Transverse colon (tissue), 4 donors: Measurements from ENCODE around the gene SEC14L1. TPM values are rescaled to one million over a fixed set of nuclear protein-coding genes. Genes with fewer than 3 reads are reported as not detected.

Experiments
- DNase-seq: peaks from one replicate; pipeline ENCODE4 v3.0.0-alpha.2; 2019
- H3K27ac ChIP-seq, 4 donors: fragments of 200-600 bp; sonication (generic); 2 replicates each; pipeline ENCODE4 v1.5.1; 2016 to 2018; ENCODE audit warnings: inconsistent platforms in 4 of 4
- H3K27me3 ChIP-seq: fragments of 200-600 bp; sonication (generic); 2 replicates; pipeline ENCODE4 v1.5.1; 2017; ENCODE audit warnings: inconsistent platforms
- H3K36me3 ChIP-seq, 4 donors: fragments of 200-600 bp; sonication (generic); 2 replicates each; pipeline ENCODE4 v1.5.1; 2017 to 2019; ENCODE audit warnings: inconsistent platforms in 4 of 4
- H3K4me1 ChIP-seq, 4 donors: fragments of 200-600 bp; sonication (generic); 2 replicates each; pipeline ENCODE4 v1.5.1; 2017 to 2020; ENCODE audit warnings: inconsistent platforms in 4 of 4
- H3K4me3 ChIP-seq, 4 donors: fragments of 200-600 bp; sonication (generic); 1 replicate in 1 of 4; 2 replicates in 3 of 4; pipeline versions ENCODE4 v1.5.1 to v1.6.1; 2017 to 2019; ENCODE audit warnings: inconsistent platforms in 4 of 4
- H3K9me3 ChIP-seq, 2 donors: fragments of 200-600 bp; sonication (generic); 2 replicates each; pipeline ENCODE4 v1.5.1; 2017 to 2019; ENCODE audit warnings: inconsistent platforms in 2 of 2
- CTCF ChIP-seq, 5 experiments: fragments of 200-600 bp in 3 of 5; fragments of 450-650 bp in 2 of 5; sonication (generic) in 3 of 5; IDR thresholded peaks; 1 replicate in 2 of 5; 2 replicates in 3 of 5; pipeline ENCODE4 v1.5.1; 2016 to 2017; ENCODE audit warnings: antibody characterized with exemption in 5 of 5, inconsistent platforms in 3 of 5, mild to moderate bottlenecking in 2 of 5, moderate library complexity in 1 of 5
- EP300 ChIP-seq: sonication (generic); formaldehyde crosslinking; IDR thresholded peaks from one replicate; pipeline ENCODE4 v1.6.1; 2017; ENCODE audit warnings: antibody characterized with exemption, low read depth
- POLR2A ChIP-seq: fragments of 450-650 bp; IDR thresholded peaks from one replicate; pipeline ENCODE4 v1.6.1; 2016; ENCODE audit warnings: antibody characterized with exemption, mild to moderate bottlenecking, moderate library complexity
- POLR2AphosphoS5 ChIP-seq, 3 donors: sonication (generic); formaldehyde crosslinking; IDR thresholded peaks; one replicate each; pipeline ENCODE4 v1.6.1; 2016; ENCODE audit warnings: antibody characterized with exemption in 3 of 3
- WGBS, 2 donors: methylation state at CpG; one replicate each; pipeline ENCODE4 v1.1.5; 2018; ENCODE audit warnings: low coverage in 1 of 2; 5-methylcytosine and 5-hydroxymethylcytosine counted together
- in situ Hi-C, 4 donors: fragments of 200-750 bp; cut with MboI; loops; one replicate each; pipeline versions ENCODE4 v1.15.0 to v1.15.1; 2017; ENCODE audit warnings: low sequenced_read_pairs in 3 of 4, low pct_ligation_motif_present in 1 of 4, low pct_unique_long_range_greater_than_20kb in 1 of 4
- intact Hi-C: fragments of 100-400 bp; cut with DNase I; formaldehyde crosslinking; loops from one replicate; pipeline ENCODE4 v1.15.1; 2023; ENCODE audit warnings: low total_unique reads
- total RNA-seq, 4 donors: library from RNA; depleted of rRNA; stranded (reverse); fragments of >200 nt; gene quantifications; one replicate each; pipeline ENCODE4 v1.1.0, GENCODE V29; 2016

The SEC14L1 gene
- total RNA-seq, 4 donors from 2014 or later = 16.8 to 34.6 (median 23.8) TPM

GRCh38 chr17:77228816-77229215 is 88.0 kb downstream of the SEC14L1 start:
- H3K9me3 ChIP-seq = no peaks in the 10 kb centered on the region
- no peaks in the 10 kb centered on the region for H3K36me3 ChIP-seq
- H3K4me3 ChIP-seq = no peak overlapping the region
- intact Hi-C loops (no loop called here), in situ Hi-C loops (no loop called here)
- 88 to 91% methylated on average over 13 of the region's 13 CpGs for WGBS, 2 donors
- no peak for TF ChIP-seq EP300
- no peak for TF ChIP-seq POLR2AphosphoS5 (IDR thresholded peaks at IDR 0.05)
- no peak for TF ChIP-seq CTCF (IDR thresholded peaks at IDR 0.05)
- TF ChIP-seq POLR2A = no peak
- no peak for DNase-seq
- H3K27ac ChIP-seq = no peak overlapping the region
- H3K27me3 ChIP-seq = no peaks in the 10 kb centered on the region
- no peaks in the 10 kb centered on the region for H3K4me1 ChIP-seq

GRCh38 chr17:77229786-77230435 is 89.1 kb downstream of the SEC14L1 start:
- Histone ChIP-seq H3K27ac (no peak overlapping the region), H3K36me3 (no peaks in the 10 kb centered on the region), H3K4me3 (no peak overlapping the region), H3K4me1 (peaks cover 0 to 9% (median 5%) of the 10 kb centered on the region in 4 donors), H3K9me3 (no peaks in the 10 kb centered on the region), H3K27me3 (no peaks in the 10 kb centered on the region)
- in situ Hi-C loops (no loop called here), intact Hi-C loops (no loop called here)
- TF ChIP-seq POLR2AphosphoS5 (IDR thresholded peaks at IDR 0.05) (no peak), CTCF (IDR thresholded peaks at IDR 0.05) (no peak), POLR2A (no peak), EP300 (no peak)
- no peak for DNase-seq
- WGBS, 2 donors = 93% methylated on average over 25 of the region's 25 CpGs; no CpG with 5 or more reads in 1 of the 2 donors

GRCh38 chr17:77230436-77230830 is 89.7 kb downstream of the SEC14L1 start:
- Histone ChIP-seq H3K4me3 (no peak overlapping the region), H3K4me1 (peaks cover 0 to 14% (median 10%) of the 10 kb centered on the region in 4 donors), H3K27ac (no peak overlapping the region), H3K9me3 (no peaks in the 10 kb centered on the region), H3K27me3 (no peaks in the 10 kb centered on the region), H3K36me3 (no peaks in the 10 kb centered on the region)
- no peak for DNase-seq
- intact Hi-C loops (no loop called here), in situ Hi-C loops (no loop called here)
- TF ChIP-seq EP300 = no peak
- TF ChIP-seq POLR2A = no peak
- no peak for TF ChIP-seq POLR2AphosphoS5 (IDR thresholded peaks at IDR 0.05)
- no peak for TF ChIP-seq CTCF (IDR thresholded peaks at IDR 0.05)
- 91% methylated on average over 6 of the region's 6 CpGs; no CpG with 5 or more reads in 1 of the 2 donors for WGBS, 2 donors

- Histone ChIP-seq H3K36me3 (no peaks in the 10 kb centered on the region), H3K4me3 (no peak overlapping the region), H3K27me3 (no peaks in the 10 kb centered on the region), H3K4me1 (peaks cover 0 to 20% (median 16%) of the 10 kb centered on the region in 4 donors), H3K27ac (no peak overlapping the region), H3K9me3 (no peaks in the 10 kb centered on the region)
- TF ChIP-seq POLR2AphosphoS5 (IDR thresholded peaks at IDR 0.05) (no peak), POLR2A (no peak), EP300 (no peak), CTCF (IDR thresholded peaks at IDR 0.05) (no peak)
- intact Hi-C loops (no loop called here), in situ Hi-C loops (no loop called here)
- 90 to 97% methylated on average over 7 to 11 of the region's 11 CpGs for WGBS, 2 donors
- no peak for DNase-seq
These were observed 90.5 kb downstream of the SEC14L1 start for GRCh38 chr17:77231076-77231871.
